Breast epithelium (tissue), 4 donors: Measurements from ENCODE around the gene INTS1. TPM values are rescaled to one million over a fixed set of nuclear protein-coding genes. Genes with fewer than 3 reads are reported as not detected.

Experiments used
- DNase-seq, 2 donors: peaks; one replicate each; pipeline ENCODE4 v3.0.0-alpha.2; 2019; ENCODE audit warnings: low spot score in 2 of 2
- H3K27ac ChIP-seq, 2 donors: fragments of 200-600 bp; sonication (generic) in 1 of 2; one replicate each; pipeline ENCODE4 v1.5.1; 2016 to 2019; ENCODE audit warnings: mild to moderate bottlenecking in 1 of 2
- H3K27me3 ChIP-seq, 2 donors: fragments of 200-600 bp; sonication (generic) in 1 of 2; one replicate each; pipeline versions ENCODE4 v1.5.1 to v1.6.0; 2017 to 2019; ENCODE audit warnings: control low read depth in 1 of 2, mild to moderate bottlenecking in 1 of 2
- H3K36me3 ChIP-seq: fragments of 200-600 bp; one replicate; pipeline ENCODE4 v1.5.1; 2019
- H3K4me1 ChIP-seq, 2 donors: fragments of 200-600 bp; sonication (generic); one replicate each; pipeline ENCODE4 v1.5.1; 2016 to 2019; ENCODE audit warnings: control low read depth in 1 of 2
- H3K4me3 ChIP-seq, 3 donors: fragments of 200-600 bp; sonication (generic); 1 replicate in 2 of 3; 2 replicates in 1 of 3; pipeline ENCODE4 v1.5.1; 2016 to 2019; ENCODE audit warnings: mild to moderate bottlenecking in 3 of 3, moderate library complexity in 2 of 3
- H3K9me3 ChIP-seq, 2 donors: fragments of 200-600 bp; sonication (generic) in 1 of 2; one replicate each; pipeline ENCODE4 v1.5.1; 2016 to 2019; ENCODE audit warnings: control low read depth in 1 of 2
- CTCF ChIP-seq, 3 donors: fragments of 450-650 bp; IDR thresholded peaks; one replicate each; pipeline ENCODE4 v1.5.1; 2016 to 2017; ENCODE audit warnings: antibody characterized with exemption in 3 of 3, mild to moderate bottlenecking in 3 of 3, moderate library complexity in 3 of 3
- POLR2A ChIP-seq: fragments of 450-650 bp; IDR thresholded peaks from one replicate; pipeline ENCODE4 v1.6.1; 2016; ENCODE audit warnings: antibody characterized with exemption, mild to moderate bottlenecking, moderate library complexity
- POLR2AphosphoS5 ChIP-seq, 3 donors: sonication (generic); formaldehyde crosslinking; IDR thresholded peaks; one replicate each; pipeline ENCODE4 v1.6.1; 2017; ENCODE audit warnings: antibody characterized with exemption in 3 of 3
- intact Hi-C: fragments of 100-400 bp; cut with DNase I; formaldehyde crosslinking; loops from one replicate; pipeline ENCODE4 v1.15.1; 2023; ENCODE audit warnings: low total_unique reads
- total RNA-seq, 3 donors: library from RNA; depleted of rRNA; stranded (reverse); fragments of >200 nt; gene quantifications; one replicate each; pipeline ENCODE4 v1.1.0, GENCODE V29; 2016

INTS1 gene
- total RNA-seq, 3 donors from 2014 or later, result 27.5 to 32.1 (median 27.7) TPM

GRCh38 chr7:1458683-1459511 is 45.3 kb downstream of the INTS1 start, which contains the start of gene MICALL2:
Gene MICALL2, minus strand, starts transcription at chr7:1459470. Its CDS starts 144 bp downstream, at chr7:1459326.
- Histone ChIP-seq H3K27me3 (no peaks in the 10 kb centered on the region), H3K4me1 (peaks cover 9 to 10% of the 10 kb centered on the region in 2 donors), H3K27ac (peak within 1 kb of the TSS; percentile 81 to 82), H3K36me3 (no peaks in the 10 kb centered on the region), H3K4me3 (peak within 1 kb of the TSS; percentile 73 to 81 (median 81)), H3K9me3 (no peaks in the 10 kb centered on the region)
- intact Hi-C loops, result no loop called here
- no peak for TF ChIP-seq CTCF (IDR thresholded peaks at IDR 0.05)
- TF ChIP-seq POLR2AphosphoS5 (IDR thresholded peaks at IDR 0.05), result peak in 2 of 3 donors; percentile 57 to 63
- no peak for TF ChIP-seq POLR2A
- peak; percentile 64 to 79 for DNase-seq

GRCh38 chr7:1457949-1458682 is 46.1 kb downstream of the INTS1 start:
- Histone ChIP-seq H3K4me3 (peak overlapping the region; percentile 73 to 81 (median 81)), H3K27me3 (no peaks in the 10 kb centered on the region), H3K9me3 (no peaks in the 10 kb centered on the region), H3K36me3 (no peaks in the 10 kb centered on the region), H3K27ac (peak overlapping the region; percentile 81 to 82), H3K4me1 (peaks cover 9 to 10% of the 10 kb centered on the region in 2 donors)
- no peak for TF ChIP-seq POLR2A
- no peak for TF ChIP-seq CTCF (IDR thresholded peaks at IDR 0.05)
- TF ChIP-seq POLR2AphosphoS5 (IDR thresholded peaks at IDR 0.05), result no peak
- DNase-seq, result no peak
- intact Hi-C loops, result no loop called here

GRCh38 chr7:1457059-1457948 is 46.9 kb downstream of the INTS1 start:
- no peaks in the 10 kb centered on the region for H3K36me3 ChIP-seq
- DNase-seq, result no peak
- H3K4me3 ChIP-seq, result peak overlapping the region; percentile 73 to 81 (median 81)
- peak overlapping the region in 1 of 2 donors; percentile 32 for H3K27ac ChIP-seq
- intact Hi-C loops, result no loop called here
- no peaks in the 10 kb centered on the region for H3K27me3 ChIP-seq
- TF ChIP-seq POLR2AphosphoS5 (IDR thresholded peaks at IDR 0.05) (no peak), POLR2A (no peak), CTCF (IDR thresholded peaks at IDR 0.05) (no peak)
- no peaks in the 10 kb centered on the region for H3K9me3 ChIP-seq
- peaks cover 9 to 10% of the 10 kb centered on the region in 2 donors for H3K4me1 ChIP-seq

GRCh38 chr7:1455955-1456354 is 48.2 kb downstream of the INTS1 start:
- Histone ChIP-seq H3K27ac (peak overlapping the region; percentile 74 to 84), H3K4me3 (peak overlapping the region in 2 of 3 donors; percentile 47 to 65), H3K9me3 (no peaks in the 10 kb centered on the region), H3K4me1 (peaks cover 9 to 10% of the 10 kb centered on the region in 2 donors), H3K27me3 (no peaks in the 10 kb centered on the region), H3K36me3 (no peaks in the 10 kb centered on the region)
- DNase-seq, result no peak
- TF ChIP-seq POLR2AphosphoS5 (IDR thresholded peaks at IDR 0.05) (no peak), POLR2A (no peak), CTCF (IDR thresholded peaks at IDR 0.05) (no peak)
- intact Hi-C loops, result no loop called here
